D721Med (cell line): ENCODE results near the gene PITPNM1.

Experiments
- DNase-seq: peaks from one replicate; pipeline ENCODE4 v3.0.0; 2011; ENCODE audit warnings: low spot score; ENCODE audit not compliant: insufficient read length
- FAIRE-seq: peaks from 2 replicates; lab custom pipeline; 2011; peaks lifted over from hg19 to GRCh38; lab: Jason Lieb, UNC
- TF ChIP-seq, protein P1 (sequence below): IDR thresholded peaks from 2 replicates; pipeline ENCODE4 v1.5.1; 2012; ENCODE audit warnings: mild to moderate bottlenecking, control low read depth; ENCODE audit not compliant: insufficient read depth; ENCODE audit errors: missing control alignments

Gene PITPNM1

DNA sequence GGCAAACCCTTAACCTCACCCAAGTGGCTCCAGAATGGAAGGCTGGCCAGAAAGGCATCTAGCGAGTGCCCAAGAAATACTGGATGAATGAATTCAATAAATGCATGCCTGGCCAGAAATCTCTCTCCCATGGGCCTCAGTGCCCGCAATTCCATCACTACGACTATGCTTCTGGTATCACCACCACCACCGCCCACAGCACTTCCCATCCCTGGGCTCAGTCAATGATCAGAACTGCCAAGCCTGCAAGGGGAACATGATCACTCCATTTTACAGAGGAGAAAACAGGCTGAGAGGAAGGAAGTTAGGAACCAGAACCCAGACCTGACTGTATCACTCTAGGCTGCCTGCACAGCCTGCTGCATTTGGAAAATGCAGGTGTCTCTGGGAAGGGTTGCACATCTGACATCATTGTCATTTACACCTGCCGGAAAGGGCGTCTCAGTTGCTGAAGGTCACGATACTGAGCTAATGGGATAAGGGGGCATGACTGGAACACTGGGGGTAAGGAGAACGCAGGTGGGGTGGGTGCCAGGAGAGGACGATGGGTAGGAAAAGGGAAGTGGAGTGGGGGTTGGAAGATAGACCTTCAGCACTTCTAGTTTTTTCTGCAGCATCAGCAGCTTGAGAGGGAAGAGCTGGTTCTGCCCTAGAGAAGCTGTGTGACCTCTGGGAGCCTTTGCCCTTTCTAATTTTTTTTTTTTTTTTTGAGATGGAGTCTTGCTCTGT, 55.9 kb downstream of the PITPNM1 start:
- DNase-seq (no peak), FAIRE-seq (no peak)
- TF ChIP-seq, protein P1, sequence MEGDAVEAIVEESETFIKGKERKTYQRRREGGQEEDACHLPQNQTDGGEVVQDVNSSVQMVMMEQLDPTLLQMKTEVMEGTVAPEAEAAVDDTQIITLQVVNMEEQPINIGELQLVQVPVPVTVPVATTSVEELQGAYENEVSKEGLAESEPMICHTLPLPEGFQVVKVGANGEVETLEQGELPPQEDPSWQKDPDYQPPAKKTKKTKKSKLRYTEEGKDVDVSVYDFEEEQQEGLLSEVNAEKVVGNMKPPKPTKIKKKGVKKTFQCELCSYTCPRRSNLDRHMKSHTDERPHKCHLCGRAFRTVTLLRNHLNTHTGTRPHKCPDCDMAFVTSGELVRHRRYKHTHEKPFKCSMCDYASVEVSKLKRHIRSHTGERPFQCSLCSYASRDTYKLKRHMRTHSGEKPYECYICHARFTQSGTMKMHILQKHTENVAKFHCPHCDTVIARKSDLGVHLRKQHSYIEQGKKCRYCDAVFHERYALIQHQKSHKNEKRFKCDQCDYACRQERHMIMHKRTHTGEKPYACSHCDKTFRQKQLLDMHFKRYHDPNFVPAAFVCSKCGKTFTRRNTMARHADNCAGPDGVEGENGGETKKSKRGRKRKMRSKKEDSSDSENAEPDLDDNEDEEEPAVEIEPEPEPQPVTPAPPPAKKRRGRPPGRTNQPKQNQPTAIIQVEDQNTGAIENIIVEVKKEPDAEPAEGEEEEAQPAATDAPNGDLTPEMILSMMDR, result no peak

DNA sequence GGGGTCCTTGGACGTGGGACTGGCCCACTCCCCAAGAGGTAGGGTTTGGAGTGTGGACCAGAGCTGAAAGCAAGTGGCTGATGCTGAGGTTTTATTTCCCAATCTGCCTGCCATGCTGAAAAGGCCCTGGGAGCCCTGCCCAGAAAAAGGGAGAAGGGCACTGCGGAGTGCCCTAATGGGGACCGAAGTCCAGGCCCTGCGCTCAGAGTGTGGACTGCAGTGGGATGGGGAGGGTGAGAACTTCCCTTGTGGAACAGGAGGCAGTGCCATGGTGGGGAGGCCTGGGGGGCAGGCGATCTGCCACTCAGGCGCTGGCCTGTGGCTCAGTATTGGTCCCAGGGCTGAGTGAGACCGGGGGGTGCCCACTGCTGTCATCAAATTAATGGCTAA, 56.9 kb downstream of the PITPNM1 start:
- FAIRE-seq (no peak), DNase-seq (no peak)
- TF ChIP-seq, protein P1, result no peak

DNA sequence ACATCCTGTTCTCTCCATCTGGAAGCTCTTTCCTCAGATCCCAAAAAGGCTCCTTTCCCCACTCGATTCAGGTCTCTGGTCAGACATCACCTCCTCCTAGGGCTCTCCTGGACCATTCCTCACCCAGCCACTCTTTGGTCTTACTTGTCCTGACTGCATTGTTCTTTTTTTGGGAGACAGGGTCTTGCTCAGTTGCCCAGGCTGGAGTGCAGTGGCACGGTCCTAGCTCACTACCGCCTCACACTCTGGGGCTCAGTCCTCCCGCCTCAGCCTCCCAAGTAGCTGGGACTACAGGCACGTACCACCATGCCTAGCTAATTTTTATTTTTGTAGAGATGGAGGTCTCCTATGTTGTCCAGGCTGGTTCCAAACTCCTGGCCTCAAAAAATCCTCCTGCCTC, 59.6 kb downstream of the PITPNM1 start:
- TF ChIP-seq, protein P1, result no peak
- no peak for FAIRE-seq
- DNase-seq, result no peak

DNA sequence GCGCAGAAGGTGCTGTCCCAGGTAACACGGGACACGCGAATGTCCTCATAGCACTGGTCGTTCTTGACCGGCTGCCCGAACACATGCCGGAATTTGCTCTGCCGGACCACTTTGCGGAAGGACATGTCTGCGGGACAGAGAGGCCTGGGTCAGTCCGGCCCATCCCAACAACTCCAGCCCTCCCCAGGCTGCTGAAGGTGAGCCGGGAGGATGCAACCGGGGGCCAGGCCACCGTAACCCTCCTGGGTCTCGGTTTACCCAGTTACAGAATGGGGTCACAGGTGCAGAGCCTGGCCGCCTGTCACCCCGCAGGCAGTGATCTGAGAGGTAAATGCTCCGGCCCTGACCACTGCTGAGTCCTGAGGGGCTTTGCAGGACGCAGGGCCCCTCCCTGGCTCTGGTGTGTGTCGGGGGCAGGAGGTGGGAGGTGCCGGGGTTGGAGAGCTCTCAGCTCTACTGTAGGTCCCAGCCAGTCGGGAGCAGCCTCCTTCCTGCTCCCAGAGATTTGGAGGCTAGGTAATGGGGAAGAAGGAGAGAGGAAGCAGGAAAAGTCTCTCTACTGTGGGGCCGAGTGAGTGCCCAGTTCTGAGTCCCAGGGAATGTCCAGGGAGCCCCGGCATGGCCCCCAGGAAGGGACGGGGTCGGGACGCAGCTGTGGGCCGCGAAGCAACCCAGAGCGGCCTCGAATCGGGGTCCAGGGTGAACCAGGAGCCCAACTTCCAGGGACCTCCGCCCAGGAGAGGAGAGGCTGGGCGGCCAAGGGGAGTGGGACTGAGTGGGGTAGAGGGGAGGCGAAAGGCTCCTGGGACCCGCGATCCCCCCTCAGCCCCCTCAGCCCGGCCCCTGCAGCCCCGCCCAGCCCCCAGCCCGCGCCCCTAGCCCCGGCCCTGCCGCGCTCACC, 62.4 kb downstream of the PITPNM1 start:
- DNase-seq (no peak), FAIRE-seq (no peak)
- TF ChIP-seq, protein P1, result no peak
